ENCODE results near the gene BRIX1.
"Not testable (repeated sequence)": the region's sequence is repeated elsewhere in the genome, so short reads cannot be mapped to it uniquely, and the experiment has no call there.

BRIX1 gene

GRCh38 chr5:34959323-34959722 is 43.8 kb downstream of the BRIX1 start:
- no peak for TF ChIP-seq POLR2A (IDR thresholded peaks at IDR 0.05; ENCODE audit: low read depth, low read length)
- peak; percentile 18 for DNase-seq (ENCODE audit: insufficient read length, low spot score)
- peak; percentile 96 for FAIRE-seq

- TF ChIP-seq POLR2A (IDR thresholded peaks at IDR 0.05; ENCODE audit: low read depth, low read length) = no peak
- FAIRE-seq (no peak), DNase-seq (ENCODE audit: insufficient read length, low spot score) (no peak)
These were observed 52.0 kb downstream of the BRIX1 start for GRCh38 chr5:34967540-34967939.

GRCh38 chr5:34968258-34968657 is 52.7 kb downstream of the BRIX1 start:
- no peak for DNase-seq (ENCODE audit: insufficient read length, low spot score)
- no peak for FAIRE-seq
- TF ChIP-seq POLR2A (IDR thresholded peaks at IDR 0.05; ENCODE audit: low read depth, low read length) = no peak

- no peak for TF ChIP-seq POLR2A (IDR thresholded peaks at IDR 0.05; ENCODE audit: low read depth, low read length)
- no peak for FAIRE-seq
These were observed 55.0 kb downstream of the BRIX1 start for GRCh38 chr5:34970552-34970951.

GRCh38 chr5:34971655-34972054 is 56.1 kb downstream of the BRIX1 start:
- FAIRE-seq = not testable (repeated sequence)

More at GRCh38 chr5:34970552-34970951, 55.0 kb downstream of the BRIX1 start:
- DNase-seq (ENCODE audit: insufficient read length, low spot score) = no peak

More at GRCh38 chr5:34971655-34972054, 56.1 kb downstream of the BRIX1 start:
- DNase-seq (ENCODE audit: insufficient read length, low spot score) = not testable (repeated sequence)

Data from H54 (cell line).